Liver (tissue), 9 donors: Measurements from ENCODE around the gene SP4. TPM values are rescaled to one million over a fixed set of nuclear protein-coding genes. Genes with fewer than 3 reads are reported as not detected.

Experiments used
- DNase-seq: peaks from one replicate; pipeline ENCODE4 v3.0.0-alpha.2; 2017; ENCODE audit warnings: low spot score
- H3K27ac ChIP-seq, 2 donors: one replicate each; pipeline ENCODE4 v1.7.0; 2013; ENCODE audit warnings: inconsistent platforms in 2 of 2, low read length in 2 of 2, control low read depth in 1 of 2, low read depth in 1 of 2, mild to moderate bottlenecking in 1 of 2
- H3K27me3 ChIP-seq, 4 donors: one replicate each; pipeline versions ENCODE4 v1.6.1 to v1.7.0; 2013; ENCODE audit warnings: low read length in 3 of 4, inconsistent platforms in 1 of 4, mild to moderate bottlenecking in 1 of 4, moderate library complexity in 1 of 4; ENCODE audit not compliant: control insufficient read depth in 4 of 4, insufficient read depth in 4 of 4
- H3K36me3 ChIP-seq, 4 donors: one replicate each; pipeline versions ENCODE4 v1.6.1 to v1.7.0; 2013; ENCODE audit warnings: low read length in 3 of 4, mild to moderate bottlenecking in 3 of 4, low read depth in 1 of 4, moderate library complexity in 1 of 4; ENCODE audit not compliant: control insufficient read depth in 4 of 4, insufficient read depth in 3 of 4
- H3K4me1 ChIP-seq, 4 donors: one replicate each; pipeline versions ENCODE4 v1.6.1 to v1.7.0; 2013; ENCODE audit warnings: low read length in 3 of 4, mild to moderate bottlenecking in 3 of 4, moderate library complexity in 1 of 4; ENCODE audit not compliant: control insufficient read depth in 4 of 4, insufficient read depth in 4 of 4
- H3K4me3 ChIP-seq, 3 donors: one replicate each; pipeline versions ENCODE4 v1.6.1 to v1.7.0; 2013; ENCODE audit warnings: low read length in 3 of 3, control low read depth in 1 of 3, low read depth in 1 of 3, mild to moderate bottlenecking in 1 of 3
- H3K9ac ChIP-seq, 2 donors: one replicate each; pipeline ENCODE4 v1.7.0; 2013; ENCODE audit warnings: low read length in 2 of 2, mild to moderate bottlenecking in 2 of 2, moderate library complexity in 2 of 2, control low read depth in 1 of 2, low read depth in 1 of 2
- H3K9me3 ChIP-seq, 4 donors: one replicate each; pipeline versions ENCODE4 v1.6.1 to v1.7.0; 2013; ENCODE audit warnings: low read length in 3 of 4; ENCODE audit not compliant: control insufficient read depth in 4 of 4
- ATF3 ChIP-seq: IDR thresholded peaks from 2 replicates; pipeline ENCODE4 v1.6.1; 2016; ENCODE audit warnings: antibody characterized with exemption
- EGR1 ChIP-seq, 2 donors: IDR thresholded peaks; 2 replicates each; pipeline ENCODE4 v1.6.1; 2016 to 2018; ENCODE audit warnings: antibody characterized with exemption in 2 of 2, low read depth in 2 of 2
- FOXA1 ChIP-seq: IDR thresholded peaks from 2 replicates; pipeline ENCODE4 v1.6.1; 2016; ENCODE audit warnings: antibody characterized with exemption
- FOXA2 ChIP-seq: IDR thresholded peaks from 2 replicates; pipeline ENCODE4 v1.6.1; 2016; ENCODE audit warnings: antibody characterized with exemption
- GABPA ChIP-seq, 2 donors: IDR thresholded peaks in 1 of 2; conservative IDR thresholded peaks in 1 of 2; 2 replicates each; pipeline ENCODE4 v1.6.1; 2016; ENCODE audit warnings: antibody characterized with exemption in 2 of 2, mild to moderate bottlenecking in 1 of 2, moderate library complexity in 1 of 2
- HNF4A ChIP-seq, 2 donors: conservative IDR thresholded peaks; 2 replicates each; pipeline ENCODE4 v1.6.1; 2016; ENCODE audit warnings: antibody characterized with exemption in 2 of 2, mild to moderate bottlenecking in 2 of 2
- HNF4G ChIP-seq: IDR thresholded peaks from 2 replicates; pipeline ENCODE4 v1.6.1; 2016; ENCODE audit warnings: antibody characterized with exemption
- JUND ChIP-seq, 2 donors: IDR thresholded peaks; 2 replicates each; pipeline ENCODE4 v1.6.1; 2016; ENCODE audit warnings: antibody characterized with exemption in 2 of 2
- NR2F2 ChIP-seq: IDR thresholded peaks from 2 replicates; pipeline ENCODE4 v1.6.1; 2016; ENCODE audit warnings: antibody characterized with exemption
- RAD21 ChIP-seq, 2 donors: IDR thresholded peaks; 2 replicates each; pipeline ENCODE4 v1.6.1; 2016; ENCODE audit warnings: antibody characterized with exemption in 2 of 2, mild to moderate bottlenecking in 2 of 2
- REST ChIP-seq: IDR thresholded peaks from 2 replicates; pipeline ENCODE4 v1.6.1; 2016; ENCODE audit warnings: antibody characterized with exemption, mild to moderate bottlenecking
- RXRA ChIP-seq, 2 donors: IDR thresholded peaks; 2 replicates each; pipeline ENCODE4 v1.6.1; 2017 to 2018; ENCODE audit warnings: antibody characterized with exemption in 2 of 2, mild to moderate bottlenecking in 1 of 2
- SP1 ChIP-seq: IDR thresholded peaks from 2 replicates; pipeline ENCODE4 v1.6.1; 2018; ENCODE audit warnings: antibody characterized with exemption, mild to moderate bottlenecking
- TAF1 ChIP-seq: conservative IDR thresholded peaks from 2 replicates; pipeline ENCODE4 v1.6.1; 2016; ENCODE audit warnings: antibody characterized with exemption, mild to moderate bottlenecking
- YY1 ChIP-seq: IDR thresholded peaks from 2 replicates; pipeline ENCODE4 v1.6.1; 2016; ENCODE audit warnings: antibody characterized with exemption, mild to moderate bottlenecking
- ZBTB33 ChIP-seq: IDR thresholded peaks from 2 replicates; pipeline ENCODE4 v1.6.1; 2016; ENCODE audit warnings: antibody characterized with exemption
- WGBS: extraction: QIAGEN DNeasy Blood & Tissue Kit; methylation state at CpG from one replicate; pipeline ENCODE4 v1.1.7; 2013; 5-methylcytosine and 5-hydroxymethylcytosine counted together
- polyA plus RNA-seq, 2 donors: library from polyadenylated mRNA; stranded (reverse) in 1 of 2; unstranded in 1 of 2; fragments of 200-250 nt in 1 of 2; fragments of >200 nt in 1 of 2; fragmentation: Nextera tagmentation in 1 of 2; extraction: Ambion mirVana in 1 of 2; gene quantifications; one replicate each; pipeline versions ENCODE4 v1.2.1 to v1.2.3, GENCODE V29; 2013 to 2015
- total RNA-seq, 2 donors: library from RNA; depleted of rRNA; stranded (reverse); fragments of >200 nt; gene quantifications; one replicate each; pipeline ENCODE4 v1.2.3, GENCODE V29; 2014
- TF ChIP-seq, protein P1 (sequence below): IDR thresholded peaks from 2 replicates; pipeline ENCODE4 v1.6.1; 2016; ENCODE audit warnings: antibody characterized with exemption
- TF ChIP-seq, protein P2 (sequence below): fragments of 150-350 bp; IDR thresholded peaks from 2 replicates; pipeline ENCODE4 v1.5.1; 2017; ENCODE audit warnings: improper control_type of control experiment, low read depth, low read length; ENCODE audit not compliant: missing input control
- donor health status: healthy.
- donor health status: healthy.
- donor health status: healthy.
- donor health status: healthy.
- donor health status: healthy.

The SP4 gene
- total and polyA plus RNA-seq, 4 donors = 0.61 to 13.2 (median 6.7) TPM

DNA sequence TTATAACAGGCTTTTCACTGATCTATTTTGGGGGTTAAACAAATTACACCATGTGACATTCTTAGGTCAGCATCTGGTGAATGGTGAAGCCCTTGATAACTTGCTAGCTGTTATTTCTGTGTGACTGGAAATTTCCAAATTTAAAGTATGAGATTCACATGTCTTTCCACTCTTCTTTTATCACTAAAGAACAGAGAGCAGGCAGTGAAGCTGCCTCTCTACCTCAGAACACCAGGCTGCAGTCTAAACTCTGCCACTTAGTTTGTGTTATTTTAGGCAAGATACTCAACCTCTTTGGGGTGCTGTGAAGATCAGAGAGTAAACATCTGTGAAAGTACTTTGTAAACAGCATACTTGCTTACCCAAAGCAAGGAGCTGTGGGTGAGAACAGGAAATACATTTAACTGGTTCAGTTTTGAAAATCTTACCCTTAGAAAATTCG lies 15.5 kb upstream of the SP4 start:
- H3K36me3 ChIP-seq = no peaks in the 10 kb centered on the region
- no peaks in the 10 kb centered on the region for H3K27me3 ChIP-seq
- no peaks in the 10 kb centered on the region for H3K9me3 ChIP-seq
- peaks cover 2 to 11% (median 6%) of the 10 kb centered on the region in 4 donors for H3K4me1 ChIP-seq
- TF ChIP-seq REST (no peak), TAF1 (no peak), GABPA (IDR thresholded peaks at IDR 0.05 in 1 of 2, conservative IDR thresholded peaks at IDR 0.05 in 1 of 2) (no peak), RXRA (IDR thresholded peaks at IDR 0.05) (no peak), ATF3 (no peak), HNF4A (conservative IDR thresholded peaks at IDR 0.05) (no peak), NR2F2 (no peak), FOXA1 (no peak), JUND (IDR thresholded peaks at IDR 0.05) (no peak), FOXA2 (no peak), RAD21 (IDR thresholded peaks at IDR 0.05) (no peak), SP1 (no peak), EGR1 (IDR thresholded peaks at IDR 0.05; ENCODE audit: low read depth in 2 of 2) (no peak), ZBTB33 (no peak), YY1 (no peak), HNF4G (no peak)
- TF ChIP-seq, protein P1, sequence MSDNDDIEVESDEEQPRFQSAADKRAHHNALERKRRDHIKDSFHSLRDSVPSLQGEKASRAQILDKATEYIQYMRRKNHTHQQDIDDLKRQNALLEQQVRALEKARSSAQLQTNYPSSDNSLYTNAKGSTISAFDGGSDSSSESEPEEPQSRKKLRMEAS = no peak
- TF ChIP-seq, protein P2, sequence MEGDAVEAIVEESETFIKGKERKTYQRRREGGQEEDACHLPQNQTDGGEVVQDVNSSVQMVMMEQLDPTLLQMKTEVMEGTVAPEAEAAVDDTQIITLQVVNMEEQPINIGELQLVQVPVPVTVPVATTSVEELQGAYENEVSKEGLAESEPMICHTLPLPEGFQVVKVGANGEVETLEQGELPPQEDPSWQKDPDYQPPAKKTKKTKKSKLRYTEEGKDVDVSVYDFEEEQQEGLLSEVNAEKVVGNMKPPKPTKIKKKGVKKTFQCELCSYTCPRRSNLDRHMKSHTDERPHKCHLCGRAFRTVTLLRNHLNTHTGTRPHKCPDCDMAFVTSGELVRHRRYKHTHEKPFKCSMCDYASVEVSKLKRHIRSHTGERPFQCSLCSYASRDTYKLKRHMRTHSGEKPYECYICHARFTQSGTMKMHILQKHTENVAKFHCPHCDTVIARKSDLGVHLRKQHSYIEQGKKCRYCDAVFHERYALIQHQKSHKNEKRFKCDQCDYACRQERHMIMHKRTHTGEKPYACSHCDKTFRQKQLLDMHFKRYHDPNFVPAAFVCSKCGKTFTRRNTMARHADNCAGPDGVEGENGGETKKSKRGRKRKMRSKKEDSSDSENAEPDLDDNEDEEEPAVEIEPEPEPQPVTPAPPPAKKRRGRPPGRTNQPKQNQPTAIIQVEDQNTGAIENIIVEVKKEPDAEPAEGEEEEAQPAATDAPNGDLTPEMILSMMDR = no peak
- H3K9ac ChIP-seq = no peak overlapping the region
- 76% methylated on average over 1 of the region's 1 CpG for WGBS
- no peak for DNase-seq
- H3K27ac ChIP-seq = no peak overlapping the region
- H3K4me3 ChIP-seq = no peak overlapping the region
